HG02571 (cell line): ENCODE measurements around the gene BNIP3.

Source experiments
- ATAC-seq: cut with Tn5 transposase; IDR thresholded peaks from one replicate; pipeline ENCODE4 v1.9.1; 2021; ENCODE audit warnings: mild to moderate bottlenecking, moderate library complexity; ENCODE audit not compliant: unreplicated experiment

Gene BNIP3, protein sequence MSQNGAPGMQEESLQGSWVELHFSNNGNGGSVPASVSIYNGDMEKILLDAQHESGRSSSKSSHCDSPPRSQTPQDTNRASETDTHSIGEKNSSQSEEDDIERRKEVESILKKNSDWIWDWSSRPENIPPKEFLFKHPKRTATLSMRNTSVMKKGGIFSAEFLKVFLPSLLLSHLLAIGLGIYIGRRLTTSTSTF

GRCh38 chr10:131981429-131982184 is at the start of gene BNIP3:
TSS of gene BNIP3 (minus strand) at chr10:131981923. CDS start at chr10:131981806, 117 bp downstream.
- peak; percentile 86 for ATAC-seq

DNA sequence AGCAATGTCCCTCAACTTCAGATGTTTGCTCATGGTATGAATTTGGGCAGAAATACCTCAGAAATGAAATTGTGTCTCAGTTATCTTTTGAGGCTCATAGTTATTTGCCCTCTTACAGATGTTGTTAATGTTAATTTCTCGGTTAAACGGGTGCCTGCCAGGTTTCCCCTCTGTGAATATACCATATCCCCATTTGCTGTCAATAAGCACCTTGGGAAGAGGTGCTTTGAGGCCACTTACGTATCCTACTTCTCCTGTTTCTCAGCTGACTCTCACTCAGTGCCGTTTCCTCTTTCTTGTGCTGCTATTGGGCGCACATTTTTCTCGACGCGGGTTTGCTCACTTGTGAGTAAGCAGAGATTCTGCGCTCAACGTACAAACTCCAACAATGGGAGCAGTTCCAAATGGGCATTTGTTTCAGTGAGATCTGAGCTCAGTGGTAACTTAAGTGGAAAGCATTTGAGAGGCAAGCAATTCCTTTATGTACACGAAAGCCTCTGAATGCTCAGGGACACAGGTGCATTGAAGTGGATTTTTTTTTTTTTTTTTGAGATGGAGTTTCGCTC is 49.3 kb upstream of the BNIP3 start:
- no peak for ATAC-seq

- no peak for ATAC-seq
Observed at GRCh38 chr10:132028706-132029105, 47.0 kb upstream of the BNIP3 start.

DNA sequence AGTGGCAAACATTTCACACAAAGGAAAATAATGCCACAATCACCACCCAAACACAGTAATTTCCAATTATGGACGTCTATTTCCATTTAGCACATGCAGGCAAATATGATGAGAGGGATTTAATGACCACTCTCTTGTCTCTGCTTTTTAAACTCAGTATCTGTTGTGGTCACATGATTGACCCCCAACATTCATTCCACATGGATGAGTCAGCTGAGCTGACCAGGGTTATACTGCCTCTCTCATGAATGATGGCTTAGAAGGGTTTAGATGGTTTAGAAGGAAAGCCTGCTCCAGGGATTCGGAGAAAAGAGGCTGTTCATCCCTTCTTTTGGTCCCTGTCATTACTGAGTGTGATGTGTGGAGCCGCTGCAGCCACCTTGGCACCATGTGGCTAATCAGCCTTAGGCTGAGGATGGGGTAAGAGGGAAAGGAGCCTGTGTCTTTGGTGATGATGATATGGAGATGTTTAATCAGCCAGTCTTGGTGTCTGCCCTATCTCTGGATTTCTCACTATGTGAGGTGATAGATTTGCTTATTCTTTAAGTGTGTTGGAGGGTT is 45.8 kb upstream of the BNIP3 start:
- no peak for ATAC-seq

DNA sequence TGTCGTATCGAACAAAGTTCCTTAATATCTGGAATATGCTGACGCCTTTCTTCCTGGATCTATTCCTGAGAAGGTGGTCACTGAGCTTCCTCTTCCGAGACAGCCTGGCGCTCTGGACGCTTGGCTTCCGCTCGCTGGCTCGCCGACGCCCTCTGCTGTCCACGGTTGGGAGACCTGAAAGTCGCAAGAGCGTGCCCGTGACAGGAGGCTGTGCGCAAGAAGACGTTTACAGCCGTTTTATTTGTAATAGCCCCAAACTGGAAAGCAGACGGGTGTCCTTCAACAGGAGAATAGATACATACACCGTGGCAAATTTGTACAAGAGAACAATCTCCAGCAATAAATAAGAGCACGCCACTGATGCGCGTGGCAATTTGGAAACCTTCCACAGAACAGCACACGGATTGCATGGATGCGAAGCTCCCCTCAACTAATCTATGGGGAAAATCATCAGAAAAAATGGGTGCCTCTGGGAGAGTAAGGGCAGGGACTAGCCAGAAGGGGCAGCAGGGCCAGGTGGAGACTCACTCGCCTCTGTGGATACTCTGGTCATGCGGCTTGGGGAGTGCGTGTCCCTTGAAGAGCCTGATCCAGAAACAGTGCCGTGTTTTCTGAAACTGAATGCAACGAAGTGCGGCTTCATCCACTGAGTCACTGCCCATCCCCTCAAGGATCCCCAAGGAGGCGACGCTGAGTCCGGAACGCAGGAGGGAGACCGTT is 41.5 kb upstream of the BNIP3 start:
- ATAC-seq, result no peak

- no peak for ATAC-seq
Observed at GRCh38 chr10:132022241-132022640, 40.5 kb upstream of the BNIP3 start.

DNA sequence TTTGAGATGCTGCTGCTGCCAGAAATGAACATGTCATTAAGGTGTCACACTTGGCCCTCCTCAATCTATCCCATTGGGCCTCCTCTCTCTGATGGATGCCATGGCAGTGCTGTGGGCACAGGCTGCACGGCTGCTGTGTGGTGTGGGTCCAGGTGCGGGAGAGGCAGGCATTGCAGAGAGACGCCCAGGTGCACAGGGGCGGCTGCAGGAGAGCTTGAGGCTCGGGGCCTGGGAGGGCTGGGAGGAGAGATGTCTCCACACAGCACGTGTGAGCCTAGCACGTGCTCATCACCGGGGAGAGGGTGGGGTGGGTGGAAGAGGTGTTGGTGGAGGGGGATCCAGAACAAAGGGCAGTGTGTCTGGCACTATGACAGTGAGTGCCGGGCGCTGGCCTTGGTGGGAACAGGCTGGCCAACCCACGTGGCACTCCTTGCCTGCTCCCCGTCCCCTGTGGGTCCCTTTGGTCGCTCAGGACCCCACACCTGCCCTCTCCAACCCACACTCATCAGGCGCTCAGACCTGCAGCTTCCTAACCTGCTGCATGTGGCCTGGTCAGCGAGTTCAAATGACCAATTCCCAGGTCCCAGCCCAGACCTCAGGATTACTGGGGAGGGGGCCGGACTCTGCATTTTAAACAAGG is 39.9 kb upstream of the BNIP3 start:
- no peak for ATAC-seq

GRCh38 chr10:132021046-132021445 is 39.3 kb upstream of the BNIP3 start:
- ATAC-seq, result no peak

DNA sequence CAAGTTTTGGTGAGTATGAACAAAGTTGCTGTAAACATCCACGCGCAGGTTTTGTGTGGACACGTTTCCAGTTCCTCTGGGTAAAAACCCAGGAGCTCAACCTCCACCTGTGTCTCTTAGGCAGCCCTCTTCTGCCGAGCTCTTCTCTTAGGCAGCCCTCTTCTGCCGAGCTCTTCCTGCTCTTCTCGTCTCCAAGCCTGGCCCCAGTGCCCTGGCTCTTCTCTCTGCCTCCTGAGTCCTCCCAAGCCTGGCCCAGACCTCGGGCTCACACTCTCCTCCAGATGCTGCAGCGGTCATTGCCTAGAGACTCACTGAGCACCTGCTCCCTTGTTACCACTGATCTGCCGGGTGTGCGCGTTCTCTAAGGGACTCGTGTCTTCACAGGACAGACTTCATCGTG is 38.7 kb upstream of the BNIP3 start:
- ATAC-seq, result no peak

GRCh38 chr10:132019366-132019765 is 37.6 kb upstream of the BNIP3 start:
- ATAC-seq, result no peak

GRCh38 chr10:132018446-132018845 is 36.7 kb upstream of the BNIP3 start:
- ATAC-seq, result no peak

DNA sequence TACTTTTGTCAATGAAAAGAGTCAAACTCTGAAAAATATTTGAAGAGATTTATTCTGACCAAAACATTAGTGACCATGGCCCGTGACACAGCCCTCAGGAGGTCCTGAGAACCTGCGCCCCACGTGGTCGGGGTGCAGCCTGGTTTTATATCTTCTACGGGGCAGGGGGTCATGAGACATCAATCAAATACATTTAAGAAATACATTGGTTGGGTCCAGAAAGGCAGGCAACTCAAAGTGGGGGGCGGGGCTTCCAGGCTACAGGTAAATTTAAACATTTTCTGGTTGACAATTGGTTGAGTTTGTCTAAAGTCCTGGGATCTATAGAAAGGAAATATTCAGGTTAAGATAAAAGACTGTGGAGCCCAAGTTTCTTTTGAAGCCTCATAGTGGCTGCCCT is 34.8 kb upstream of the BNIP3 start:
- no peak for ATAC-seq

DNA sequence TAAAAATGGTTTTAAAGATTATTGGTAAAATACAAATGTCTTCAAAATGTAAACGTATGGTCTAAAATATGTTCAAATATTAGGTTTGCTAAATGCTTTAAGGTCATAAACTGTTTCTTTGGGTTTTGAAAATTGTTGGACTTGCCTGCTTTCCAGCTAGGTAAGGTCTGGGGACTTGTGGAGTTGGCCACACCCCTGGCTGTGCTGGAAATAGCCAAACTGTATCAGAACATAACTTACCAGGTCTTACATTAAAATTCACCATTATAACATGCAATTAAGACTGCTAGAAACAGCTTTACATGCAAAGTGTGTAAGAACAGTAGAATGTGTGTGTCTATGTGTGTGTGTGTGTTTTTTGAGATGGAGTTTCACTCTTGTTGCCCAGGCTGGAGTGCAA is 29.7 kb upstream of the BNIP3 start:
- no peak for ATAC-seq

DNA sequence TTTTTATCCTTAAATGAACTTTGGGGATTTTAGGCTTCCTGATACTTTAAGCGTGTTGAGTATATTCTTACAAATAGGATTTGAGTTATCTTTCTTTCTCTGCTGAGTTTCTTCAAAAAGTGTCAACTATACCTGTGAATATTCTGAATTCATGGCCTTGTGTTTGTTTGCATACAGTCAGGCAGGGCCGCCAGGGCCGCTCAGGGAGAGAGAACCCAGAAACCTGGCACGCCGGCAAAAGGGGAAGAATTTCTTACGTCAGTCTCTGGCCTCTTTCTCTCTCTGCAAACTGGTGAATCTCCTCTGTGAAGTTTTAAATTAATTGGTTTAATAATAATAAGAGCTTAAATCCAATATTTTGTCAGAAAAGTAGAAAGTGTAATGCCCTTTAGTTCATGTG is 29.3 kb upstream of the BNIP3 start:
- no peak for ATAC-seq

GRCh38 chr10:132010483-132010882 is 28.8 kb upstream of the BNIP3 start:
- ATAC-seq, result no peak

GRCh38 chr10:132009575-132009974 is 27.9 kb upstream of the BNIP3 start:
- ATAC-seq, result no peak

DNA sequence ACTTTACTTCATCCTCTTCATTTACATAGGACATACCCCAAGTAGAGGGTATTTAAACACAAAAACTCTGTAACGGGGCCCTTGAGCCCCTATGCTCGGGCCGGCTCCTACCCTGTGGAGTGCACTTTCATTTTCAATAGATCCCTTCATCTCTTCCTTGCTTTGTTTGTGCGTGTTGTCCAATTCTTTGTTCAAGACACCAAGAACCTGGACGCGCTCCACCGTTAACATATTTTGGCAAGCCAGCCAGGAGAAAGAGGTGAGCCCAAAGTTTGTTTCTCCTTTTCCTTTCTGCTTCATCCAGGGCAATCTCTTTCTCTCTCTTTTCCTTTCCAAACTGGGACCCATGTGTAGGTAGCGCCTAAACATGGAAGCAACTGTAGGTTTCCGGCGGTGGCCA is 26.0 kb upstream of the BNIP3 start:
- ATAC-seq, result no peak

- ATAC-seq, result no peak
Observed at GRCh38 chr10:132006966-132007365, 25.2 kb upstream of the BNIP3 start.

DNA sequence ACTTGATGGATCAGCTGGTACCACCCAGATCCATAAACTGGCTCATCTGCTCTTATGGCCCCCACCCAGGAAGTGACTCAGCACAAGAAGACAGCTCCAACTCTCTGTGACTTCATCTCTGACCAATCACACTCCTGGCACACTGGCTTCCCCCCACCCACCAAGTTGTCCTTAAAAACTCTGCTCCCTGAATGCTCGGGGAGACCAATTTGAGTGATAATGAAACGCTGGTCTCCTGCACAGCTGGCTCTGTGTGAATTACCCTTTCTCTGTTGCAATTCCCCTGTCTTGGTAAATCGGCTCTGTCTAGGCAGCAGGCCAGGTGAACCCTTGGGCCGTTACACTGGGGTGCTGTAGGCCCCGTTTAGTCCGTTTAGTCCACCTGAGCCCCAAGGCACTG is 23.4 kb upstream of the BNIP3 start:
- no peak for ATAC-seq

- no peak for ATAC-seq
Observed at GRCh38 chr10:132004052-132004451, 22.3 kb upstream of the BNIP3 start.
